Measurements from ENCODE around the gene OR51E2.

OR51E2 gene

DNA sequence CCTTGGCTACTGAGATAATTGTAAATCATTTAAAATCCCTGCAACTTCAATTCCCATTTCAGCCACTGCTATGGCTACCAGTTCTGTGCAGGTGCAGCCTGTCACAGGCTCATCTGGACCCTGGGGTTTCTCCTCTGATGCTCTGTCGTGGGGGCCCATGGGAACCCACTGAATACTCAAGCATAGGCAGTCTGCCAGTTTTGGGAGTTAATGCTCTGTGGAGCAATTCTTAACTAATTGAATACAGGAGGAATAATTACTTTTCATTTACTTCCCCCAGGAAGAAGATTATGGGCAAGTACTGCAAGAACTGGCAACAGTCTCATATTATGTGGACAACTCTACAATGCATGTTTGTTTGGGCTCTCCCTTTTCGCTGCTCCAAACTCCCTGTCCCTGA lies 25.9 kb downstream of the OR51E2 start:
- H2AFZ ChIP-seq (ENCODE audit: low read length) = no peak overlapping the region

GRCh38 chr11:4665424-4665823 lies 32.2 kb downstream of the OR51E2 start:
- H3F3A ChIP-seq (ENCODE audit: low read depth) = no peaks in the 10 kb centered on the region
- TF ChIP-seq CTCF (conservative IDR thresholded peaks at IDR 0.05; ENCODE audit: low read length) = no peak
- TF ChIP-seq EZH2phosphoT487 (IDR thresholded peaks at IDR 0.05; ENCODE audit: borderline replicate concordance) = no peak
- no peaks in the 10 kb centered on the region for H3K36me3 ChIP-seq (ENCODE audit: insufficient read depth, low read length)
- H3K9ac ChIP-seq (ENCODE audit: low read depth, low read length, poor library complexity, severe bottlenecking) = no peak overlapping the region
- H3K4me3 ChIP-seq (ENCODE audit: low read length, poor library complexity, severe bottlenecking) = no peak overlapping the region
- no peaks in the 10 kb centered on the region for H4K20me1 ChIP-seq (ENCODE audit: insufficient read depth, low read length, poor library complexity, severe bottlenecking)
- no peaks in the 10 kb centered on the region for H3K9me2 ChIP-seq (replicated peaks; ENCODE audit: low read depth, low read length)
- H3K4me1 ChIP-seq (ENCODE audit: insufficient read depth, low read length, poor library complexity, severe bottlenecking) = no peaks in the 10 kb centered on the region
- H3K79me2 ChIP-seq (ENCODE audit: insufficient read depth, low read length) = no peaks in the 10 kb centered on the region
- no peaks in the 10 kb centered on the region for H3K27me3 ChIP-seq (ENCODE audit: insufficient read depth, low read length, poor library complexity, severe bottlenecking)
- H3K4me2 ChIP-seq (ENCODE audit: low read depth, low read length, poor library complexity, severe bottlenecking) = no peak overlapping the region
- H3K9me3 ChIP-seq (ENCODE audit: insufficient read depth, low read depth, low read length) = no peaks in the 10 kb centered on the region
- H2AFZ ChIP-seq (ENCODE audit: low read length) = no peak overlapping the region

More for the DNA sequence above, 25.9 kb downstream of the OR51E2 start:
- H3K9me3 ChIP-seq (ENCODE audit: insufficient read depth, low read depth, low read length) = no peaks in the 10 kb centered on the region
- H3K79me2 ChIP-seq (ENCODE audit: insufficient read depth, low read length) = no peaks in the 10 kb centered on the region
- H3K36me3 ChIP-seq (ENCODE audit: insufficient read depth, low read length) = no peaks in the 10 kb centered on the region
- no peaks in the 10 kb centered on the region for H3F3A ChIP-seq (ENCODE audit: low read depth)
- no peaks in the 10 kb centered on the region for H4K20me1 ChIP-seq (ENCODE audit: insufficient read depth, low read length, poor library complexity, severe bottlenecking)
- no peaks in the 10 kb centered on the region for H3K4me1 ChIP-seq (ENCODE audit: insufficient read depth, low read length, poor library complexity, severe bottlenecking)
- H3K27me3 ChIP-seq (ENCODE audit: insufficient read depth, low read length, poor library complexity, severe bottlenecking) = no peaks in the 10 kb centered on the region
- H3K9ac ChIP-seq (ENCODE audit: low read depth, low read length, poor library complexity, severe bottlenecking) = no peak overlapping the region
- H3K9me2 ChIP-seq (replicated peaks; ENCODE audit: low read depth, low read length) = no peaks in the 10 kb centered on the region
- no peak for TF ChIP-seq EZH2phosphoT487 (IDR thresholded peaks at IDR 0.05; ENCODE audit: borderline replicate concordance)
- TF ChIP-seq CTCF (conservative IDR thresholded peaks at IDR 0.05; ENCODE audit: low read length) = no peak
- H3K4me3 ChIP-seq (ENCODE audit: low read length, poor library complexity, severe bottlenecking) = no peak overlapping the region
- no peak overlapping the region for H3K4me2 ChIP-seq (ENCODE audit: low read depth, low read length, poor library complexity, severe bottlenecking)

DNA sequence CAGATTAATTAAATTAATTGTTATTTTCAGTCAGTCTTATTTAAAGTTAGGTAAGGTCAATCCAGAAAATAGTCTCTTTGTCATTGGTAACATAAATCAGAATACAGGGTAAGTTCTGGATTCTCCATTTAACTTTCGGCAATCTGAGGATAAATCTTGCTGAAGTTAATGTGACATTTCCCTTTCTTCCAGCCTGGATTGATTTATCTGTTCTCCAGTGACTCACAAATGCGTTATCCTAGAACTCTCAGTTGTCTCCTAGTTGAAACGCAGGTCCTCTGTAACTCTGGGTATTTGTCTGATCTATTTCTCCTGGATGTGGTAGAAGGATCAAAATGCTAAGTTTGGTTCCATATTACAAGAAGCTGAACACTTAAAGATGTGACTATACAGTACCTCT lies 32.9 kb downstream of the OR51E2 start:
- no peaks in the 10 kb centered on the region for H3K9me3 ChIP-seq (ENCODE audit: insufficient read depth, low read depth, low read length)
- no peaks in the 10 kb centered on the region for H3K27me3 ChIP-seq (ENCODE audit: insufficient read depth, low read length, poor library complexity, severe bottlenecking)
- TF ChIP-seq CTCF (conservative IDR thresholded peaks at IDR 0.05; ENCODE audit: low read length) (no peak), EZH2phosphoT487 (IDR thresholded peaks at IDR 0.05; ENCODE audit: borderline replicate concordance) (no peak)
- no peak overlapping the region for H3K4me3 ChIP-seq (ENCODE audit: low read length, poor library complexity, severe bottlenecking)
- no peak overlapping the region for H3K4me2 ChIP-seq (ENCODE audit: low read depth, low read length, poor library complexity, severe bottlenecking)
- no peaks in the 10 kb centered on the region for H3F3A ChIP-seq (ENCODE audit: low read depth)
- no peak overlapping the region for H2AFZ ChIP-seq (ENCODE audit: low read length)
- H3K36me3 ChIP-seq (ENCODE audit: insufficient read depth, low read length) = no peaks in the 10 kb centered on the region
- no peaks in the 10 kb centered on the region for H4K20me1 ChIP-seq (ENCODE audit: insufficient read depth, low read length, poor library complexity, severe bottlenecking)
- no peaks in the 10 kb centered on the region for H3K4me1 ChIP-seq (ENCODE audit: insufficient read depth, low read length, poor library complexity, severe bottlenecking)
- no peaks in the 10 kb centered on the region for H3K79me2 ChIP-seq (ENCODE audit: insufficient read depth, low read length)
- H3K9ac ChIP-seq (ENCODE audit: low read depth, low read length, poor library complexity, severe bottlenecking) = no peak overlapping the region
- H3K9me2 ChIP-seq (replicated peaks; ENCODE audit: low read depth, low read length) = no peaks in the 10 kb centered on the region

All from Loucy (cell line).